DMS114 treated with DMSO at 0.1 percent for 48 hours (cell line): ENCODE data around the gene MUC7.
"Not testable (repeated sequence)": the region's sequence is repeated elsewhere in the genome, so short reads cannot be mapped to it uniquely, and the experiment has no call there.

Source experiments
- DNase-seq: peaks from one replicate; lab custom pipeline; 2025; ENCODE audit not compliant: unreplicated experiment; lab: John Stamatoyannopoulos, UW

Gene MUC7

GRCh38 chr4:70471897-70472296 is at the start of gene MUC7:
MUC7 (plus strand) TSS chr4:70472197; CDS start chr4:70474022, 1,825 bp downstream.
- DNase-seq = no peak

- no peak for DNase-seq
Measured at GRCh38 chr4:70425306-70425705, 46.7 kb upstream of the MUC7 start.

GRCh38 chr4:70426789-70427188 is 45.2 kb upstream of the MUC7 start:
- no peak for DNase-seq

GRCh38 chr4:70437197-70437596 is 34.8 kb upstream of the MUC7 start:
- DNase-seq = no peak

- no peak for DNase-seq
Measured at GRCh38 chr4:70442474-70442873, 29.5 kb upstream of the MUC7 start.

GRCh38 chr4:70443329-70443728 is 28.7 kb upstream of the MUC7 start:
- DNase-seq = no peak

- no peak for DNase-seq
Measured at GRCh38 chr4:70449220-70449619, 22.8 kb upstream of the MUC7 start.

- DNase-seq = no peak
Measured at GRCh38 chr4:70452946-70453345, 19.1 kb upstream of the MUC7 start.

- no peak for DNase-seq
Measured at GRCh38 chr4:70463335-70463734, 8.7 kb upstream of the MUC7 start.

GRCh38 chr4:70473679-70474078 is 1.7 kb downstream of the MUC7 start:
- DNase-seq = no peak

- DNase-seq = no peak
Measured at GRCh38 chr4:70488748-70489147, 16.8 kb downstream of the MUC7 start.

- DNase-seq = no peak
Measured at GRCh38 chr4:70496231-70496630, 24.2 kb downstream of the MUC7 start.

- not testable (repeated sequence) for DNase-seq
Measured at GRCh38 chr4:70501838-70502237, 29.8 kb downstream of the MUC7 start.

GRCh38 chr4:70504733-70505132 is 32.7 kb downstream of the MUC7 start:
- DNase-seq = no peak

GRCh38 chr4:70505151-70505748 is 33.3 kb downstream of the MUC7 start:
- peak; percentile 15 for DNase-seq

- no peak for DNase-seq
Measured at GRCh38 chr4:70508801-70509200, 36.8 kb downstream of the MUC7 start.

GRCh38 chr4:70511365-70511764 is 39.4 kb downstream of the MUC7 start:
- no peak for DNase-seq

- no peak for DNase-seq
Measured at GRCh38 chr4:70515367-70516250, 43.6 kb downstream of the MUC7 start.

GRCh38 chr4:70518269-70518668 is 46.3 kb downstream of the MUC7 start, which contains the start of gene AMTN:
AMTN (plus strand) TSS chr4:70518569; CDS start chr4:70518778, 209 bp downstream.
- DNase-seq = no peak

GRCh38 chr4:70518716-70519115 is 46.7 kb downstream of the MUC7 start:
- no peak for DNase-seq

- DNase-seq = no peak
Measured at GRCh38 chr4:70522626-70523025, 50.6 kb downstream of the MUC7 start.

GRCh38 chr4:70530997-70531396 is 59.0 kb downstream of the MUC7 start:
- DNase-seq = no peak
